ENCODE data around the gene LTA.

GRCh38 chr6:31622684-31623091, 50.6 kb downstream of the LTA start:
- TF ChIP-seq CTCF (IDR thresholded peaks at IDR 0.05) (no peak), POLR2A (IDR thresholded peaks at IDR 0.05) (no peak)

Measured in prostate gland (tissue), 2 donors.